ENCODE results near the gene TMCC1. TPM values are rescaled to one million over a fixed set of nuclear protein-coding genes. Genes with fewer than 3 reads are reported as not detected.
"Not testable (repeated sequence)": the region's sequence is repeated elsewhere in the genome, so short reads cannot be mapped to it uniquely, and the experiment has no call there.

Gene TMCC1
- polyA plus RNA-seq, 6 donors from 2014 or later: 4.0 to 7.4 (median 5.7) TPM

- ATAC-seq (ENCODE audit: low read depth in 2 of 2) (no peak), DNase-seq (no peak)
- Mint-ChIP-seq H3K4me1 (peaks cover 0 to 12% (median 0%) of the 10 kb centered on the region in 3 donors), H3K9me3 (peaks cover 14 to 74% (median 58%) of the 10 kb centered on the region in 7 donors), H3K27me3 (peaks cover 0 to 12% (median 9%) of the 10 kb centered on the region in 3 donors), H3K4me3 (no peak overlapping the region), H3K27ac (no peak overlapping the region), H3K36me3 (peaks cover 18 to 36% of the 10 kb centered on the region in 2 donors)
These were observed 25.8 kb upstream of the TMCC1 start for GRCh38 chr3:129919357-129919756.

DNA sequence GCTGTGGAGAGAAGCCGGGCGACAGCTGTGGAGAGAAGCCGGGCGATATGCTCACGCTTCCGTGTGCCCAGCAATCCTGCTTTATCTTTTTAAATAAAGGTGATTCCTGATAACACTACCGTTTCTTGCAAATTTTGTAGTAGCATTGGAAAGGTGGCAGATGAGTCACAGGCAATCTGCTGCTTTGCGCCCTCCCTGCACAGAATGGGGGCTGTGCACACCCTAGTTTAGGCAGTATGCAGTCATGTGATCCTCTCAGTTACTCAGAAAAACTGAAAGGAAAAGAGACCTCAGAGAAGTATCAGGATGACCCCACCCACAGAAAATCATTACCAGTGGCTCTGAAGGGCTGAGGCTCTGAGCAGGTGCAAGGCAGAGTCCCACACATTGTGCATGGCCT is 24.9 kb upstream of the TMCC1 start:
- no peak for ATAC-seq (ENCODE audit: low read depth in 2 of 2)
- no peak for DNase-seq
- Mint-ChIP-seq H3K36me3 (peaks cover 18 to 36% of the 10 kb centered on the region in 2 donors), H3K27me3 (peaks cover 0 to 12% (median 9%) of the 10 kb centered on the region in 3 donors), H3K27ac (no peak overlapping the region), H3K4me3 (peak overlapping the region in 1 of 8 donors; percentile 20), H3K9me3 (peaks cover 14 to 66% (median 57%) of the 10 kb centered on the region in 7 donors), H3K4me1 (peaks cover 0 to 12% (median 0%) of the 10 kb centered on the region in 3 donors)

GRCh38 chr3:129917423-129918007 is 24.0 kb upstream of the TMCC1 start:
- Mint-ChIP-seq H3K27ac (peak overlapping the region in 3 of 6 donors; percentile 37 to 77 (median 64)), H3K9me3 (peaks cover 14 to 59% (median 51%) of the 10 kb centered on the region in 7 donors), H3K27me3 (peaks cover 0 to 9% (median 6%) of the 10 kb centered on the region in 3 donors), H3K4me1 (peaks cover 0 to 12% (median 0%) of the 10 kb centered on the region in 3 donors), H3K4me3 (no peak overlapping the region), H3K36me3 (peaks cover 13 to 29% of the 10 kb centered on the region in 2 donors)
- ATAC-seq (ENCODE audit: low read depth in 2 of 2) (no peak), DNase-seq (no peak)

GRCh38 chr3:129913618-129914017 is 20.1 kb upstream of the TMCC1 start:
- Mint-ChIP-seq H3K27ac (no peak overlapping the region), H3K9me3 (peaks cover 9 to 43% (median 36%) of the 10 kb centered on the region in 7 donors), H3K36me3 (peaks cover 6 to 13% of the 10 kb centered on the region in 2 donors), H3K4me3 (no peak overlapping the region), H3K27me3 (no peaks in the 10 kb centered on the region), H3K4me1 (peaks cover 0 to 12% (median 4%) of the 10 kb centered on the region in 3 donors)
- no peak for ATAC-seq (ENCODE audit: low read depth in 2 of 2)
- no peak for DNase-seq

GRCh38 chr3:129911261-129911861 is 17.9 kb upstream of the TMCC1 start:
- peaks cover 9 to 31% (median 24%) of the 10 kb centered on the region in 7 donors for H3K9me3 Mint-ChIP-seq
- ATAC-seq (ENCODE audit: low read depth in 2 of 2) (no peak), DNase-seq (no peak)
- no peaks in the 10 kb centered on the region for H3K27me3 Mint-ChIP-seq
- H3K4me3 Mint-ChIP-seq: no peak overlapping the region
- H3K4me1 Mint-ChIP-seq: peaks cover 0 to 7% (median 4%) of the 10 kb centered on the region in 3 donors
- H3K36me3 Mint-ChIP-seq: peaks cover 11 to 13% of the 10 kb centered on the region in 2 donors
- H3K27ac Mint-ChIP-seq: no peak overlapping the region

DNA sequence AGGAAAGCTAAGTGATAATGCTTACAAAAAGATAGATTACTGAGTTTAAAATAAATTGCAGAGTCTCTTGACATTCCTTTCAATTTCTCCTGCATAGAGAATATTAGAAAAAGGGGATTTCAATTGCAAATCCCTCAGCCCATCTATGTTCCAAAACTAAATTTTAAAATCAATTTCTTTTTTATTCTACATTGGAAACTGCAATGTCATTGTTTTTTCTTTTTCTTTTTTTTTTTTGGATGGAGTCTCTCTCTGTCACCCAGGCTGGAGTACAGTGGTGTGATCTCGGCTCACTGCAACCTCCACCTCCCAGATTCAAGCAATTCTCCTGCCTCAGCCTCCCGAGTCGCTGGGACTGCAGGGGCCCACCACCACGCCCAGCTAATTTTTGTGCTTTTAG is 15.7 kb upstream of the TMCC1 start:
- not testable (repeated sequence) for ATAC-seq (ENCODE audit: low read depth in 2 of 2); H3K27ac Mint-ChIP-seq; H3K4me1 Mint-ChIP-seq; H3K4me3 Mint-ChIP-seq; H3K27me3 Mint-ChIP-seq; DNase-seq
- peaks cover 9 to 34% (median 30%) of the 10 kb centered on the region in 7 donors for H3K9me3 Mint-ChIP-seq
- peaks cover 26 to 27% of the 10 kb centered on the region in 2 donors for H3K36me3 Mint-ChIP-seq

GRCh38 chr3:129908417-129908816 is 14.9 kb upstream of the TMCC1 start:
- DNase-seq (no peak), ATAC-seq (ENCODE audit: low read depth in 2 of 2) (no peak)
- Mint-ChIP-seq H3K4me1 (peaks cover 0 to 4% (median 0%) of the 10 kb centered on the region in 3 donors), H3K27me3 (no peaks in the 10 kb centered on the region), H3K27ac (no peak overlapping the region), H3K36me3 (peaks cover 26 to 32% of the 10 kb centered on the region in 2 donors), H3K9me3 (peaks cover 9 to 38% (median 30%) of the 10 kb centered on the region in 7 donors), H3K4me3 (no peak overlapping the region)

DNA sequence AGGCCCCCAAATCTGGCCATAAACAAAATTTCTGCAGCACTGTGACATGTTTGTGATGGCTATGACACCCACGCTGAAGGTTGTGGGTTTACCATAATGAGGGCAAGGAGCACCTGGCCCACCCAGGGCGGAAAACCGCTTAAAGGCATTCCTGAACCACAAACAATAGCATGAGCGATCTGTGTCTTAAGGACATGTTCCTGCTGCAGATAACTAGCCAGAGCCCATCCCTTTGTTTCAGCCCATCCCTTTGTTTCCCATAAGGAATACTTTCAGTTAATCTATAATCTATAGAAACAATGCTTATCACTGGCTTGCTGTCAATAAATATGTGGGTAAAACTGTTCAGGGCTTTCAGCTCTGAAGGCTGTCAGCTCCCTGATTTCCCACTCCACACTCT is 7.8 kb upstream of the TMCC1 start:
- not testable (repeated sequence) for H3K4me1 Mint-ChIP-seq; DNase-seq; H3K4me3 Mint-ChIP-seq; ATAC-seq (ENCODE audit: low read depth in 2 of 2); H3K27me3 Mint-ChIP-seq
- Mint-ChIP-seq H3K27ac (peak overlapping the region in 2 of 6 donors; percentile 23 to 45), H3K36me3 (peaks cover 23 to 26% of the 10 kb centered on the region in 2 donors), H3K9me3 (peaks cover 12 to 33% (median 22%) of the 10 kb centered on the region in 7 donors)

DNA sequence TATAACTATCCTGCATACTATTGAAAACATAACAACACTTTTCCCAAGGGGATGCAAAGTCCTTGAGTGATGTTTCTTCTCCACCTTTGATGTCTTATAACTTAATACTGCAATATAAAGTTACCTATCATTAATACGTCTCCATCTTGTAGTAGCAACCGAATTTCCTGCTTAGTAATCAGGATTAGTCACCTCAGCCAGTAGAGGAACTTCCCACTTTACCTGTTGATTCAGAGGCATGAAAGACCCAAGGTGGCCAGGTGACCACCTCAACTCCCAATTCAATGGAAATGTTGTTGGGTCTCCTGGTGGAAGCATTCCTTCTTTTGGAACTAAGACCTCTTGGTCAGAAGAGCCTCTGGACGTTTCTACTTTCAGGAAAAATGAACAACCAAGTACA is 3.5 kb upstream of the TMCC1 start:
- no peak for ATAC-seq (ENCODE audit: low read depth in 2 of 2)

GRCh38 chr3:129892857-129893580 is 492 bp downstream of the TMCC1 start:
- Mint-ChIP-seq H3K36me3 (no peaks in the 10 kb centered on the region), H3K27me3 (no peaks in the 10 kb centered on the region), H3K4me3 (peak overlapping the region; percentile 86 to 96 (median 94)), H3K27ac (peak overlapping the region; percentile 80 to 97 (median 94)), H3K4me1 (peaks cover 42 to 53% (median 44%) of the 10 kb centered on the region in 3 donors), H3K9me3 (no peaks in the 10 kb centered on the region)
- ATAC-seq (ENCODE audit: low read depth in 2 of 2): peak; percentile 70 to 76
- peak; percentile 83 for DNase-seq

More for the DNA sequence above, 3.5 kb upstream of the TMCC1 start:
- H3K4me1 Mint-ChIP-seq: peaks cover 16 to 17% (median 17%) of the 10 kb centered on the region in 3 donors
- H3K4me3 Mint-ChIP-seq: peak overlapping the region in 1 of 8 donors; percentile 37
- H3K27ac Mint-ChIP-seq: no peak overlapping the region
- no peaks in the 10 kb centered on the region for H3K27me3 Mint-ChIP-seq
- no peak for DNase-seq
- peaks cover 3 to 12% (median 4%) of the 10 kb centered on the region in 7 donors for H3K9me3 Mint-ChIP-seq
- H3K36me3 Mint-ChIP-seq: peaks cover 0 to 7% of the 10 kb centered on the region in 2 donors

DNA sequence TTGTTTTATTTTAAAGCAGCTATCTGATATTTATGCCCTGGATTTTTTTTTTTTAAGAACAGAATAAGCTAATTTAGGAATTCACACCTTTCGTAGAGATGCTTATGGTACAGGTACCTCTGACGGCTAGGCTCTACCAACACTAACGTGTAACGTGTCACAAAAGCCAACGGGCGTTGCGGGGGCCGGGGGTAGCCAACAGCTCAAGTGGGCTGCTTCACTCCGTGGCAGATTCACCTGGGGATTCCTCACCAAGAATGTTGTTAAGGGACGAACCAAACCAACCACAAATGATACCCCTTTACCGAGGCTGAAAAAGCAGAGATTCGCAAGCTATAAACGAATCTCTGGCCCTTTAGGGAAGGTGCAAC is 1.0 kb downstream of the TMCC1 start:
- no peak for ATAC-seq (ENCODE audit: low read depth in 2 of 2)
- Mint-ChIP-seq H3K27ac (peak overlapping the region; percentile 86 to 97 (median 94)), H3K4me3 (peak overlapping the region; percentile 86 to 96 (median 94)), H3K4me1 (peaks cover 42 to 58% (median 44%) of the 10 kb centered on the region in 3 donors), H3K27me3 (no peaks in the 10 kb centered on the region), H3K9me3 (no peaks in the 10 kb centered on the region), H3K36me3 (no peaks in the 10 kb centered on the region)
- peak; percentile 10 for DNase-seq

DNA sequence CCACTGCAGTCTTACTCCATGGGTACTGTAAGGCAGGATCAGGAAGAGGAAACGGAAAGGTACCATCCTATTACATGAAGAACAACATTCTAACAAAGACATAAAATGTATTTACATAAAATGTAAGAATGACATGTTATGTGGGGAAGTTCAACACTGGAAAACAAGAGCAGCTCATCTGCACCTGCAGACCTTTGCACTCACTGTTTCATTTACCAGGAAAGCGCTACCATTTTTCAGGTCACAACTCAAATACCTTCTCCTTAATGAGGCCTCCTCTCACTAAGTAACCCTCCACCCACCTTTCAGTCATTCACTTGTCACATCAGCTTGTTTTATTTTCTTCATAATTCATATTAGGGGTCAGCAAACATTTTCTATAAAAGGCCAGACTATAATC is 2.6 kb downstream of the TMCC1 start:
- no peak for DNase-seq
- peaks cover 42 to 58% (median 44%) of the 10 kb centered on the region in 3 donors for H3K4me1 Mint-ChIP-seq
- H3K36me3 Mint-ChIP-seq: no peaks in the 10 kb centered on the region

GRCh38 chr3:129890125-129890524 is 3.4 kb downstream of the TMCC1 start:
- peak overlapping the region in 2 of 6 donors; percentile 29 to 61 for H3K27ac Mint-ChIP-seq
- ATAC-seq (ENCODE audit: low read depth in 2 of 2): no peak
- peak overlapping the region in 1 of 8 donors; percentile 86 for H3K4me3 Mint-ChIP-seq
- DNase-seq: peak; percentile 14
- H3K27me3 Mint-ChIP-seq: no peaks in the 10 kb centered on the region
- no peaks in the 10 kb centered on the region for H3K9me3 Mint-ChIP-seq
- peaks cover 42 to 58% (median 44%) of the 10 kb centered on the region in 3 donors for H3K4me1 Mint-ChIP-seq
- no peaks in the 10 kb centered on the region for H3K36me3 Mint-ChIP-seq

More for the DNA sequence above, 2.6 kb downstream of the TMCC1 start:
- H3K27me3 Mint-ChIP-seq: no peaks in the 10 kb centered on the region
- H3K9me3 Mint-ChIP-seq: no peaks in the 10 kb centered on the region
- H3K4me3 Mint-ChIP-seq: peak overlapping the region in 4 of 8 donors; percentile 9 to 86 (median 27)
- peak overlapping the region in 4 of 6 donors; percentile 27 to 61 (median 44) for H3K27ac Mint-ChIP-seq
- ATAC-seq (ENCODE audit: low read depth in 2 of 2): no peak
